IMR-90 (cell line): ENCODE measurements around the gene TENM4. TPM values are rescaled to one million over a fixed set of nuclear protein-coding genes. Genes with fewer than 3 reads are reported as not detected.

Experiments used
- ATAC-seq: fragments of 200-7000 bp; cut with Tn5 transposase; 2 replicates; pipeline ENCODE4 v1.9.1; 2020; ENCODE audit warnings: low read depth, mild to moderate bottlenecking, moderate library complexity
- BruUV-seq: library from RNA; stranded (reverse); fragments of 400-500 nt; replicated peaks from 2 replicates; lab custom pipeline; 2021; lab: Mats Ljungman, UMichigan
- CTCF ChIA-PET: fragments of 300-600 bp; formaldehyde crosslinking; extraction: SDS; loops from one replicate; lab custom pipeline; 2021; ENCODE audit warnings: antibody characterized with exemption; lab: Yijun Ruan, JAX
- POLR2A ChIA-PET: fragments of 300-600 bp; sonication (Branson Sonifier 250); formaldehyde crosslinking; loops from one replicate; lab custom pipeline; 2022; ENCODE audit warnings: antibody characterized with exemption; ENCODE audit not compliant: unreplicated experiment; lab: Charles Lee
- DNase-seq: peaks from one replicate; pipeline ENCODE4 v3.0.0; 2013
- H2AFZ ChIP-seq: replicated peaks from 2 replicates; pipeline ENCODE3; 2013; ENCODE audit warnings: low read length, mild to moderate bottlenecking; ENCODE audit not compliant: poor library complexity
- H2AK5ac ChIP-seq: 2 replicates; pipeline ENCODE4 v1.6.1; 2013; ENCODE audit warnings: low read depth, low read length, inconsistent platforms
- H2AK9ac ChIP-seq: replicated peaks from 2 replicates; pipeline ENCODE3; 2013; ENCODE audit warnings: mild to moderate bottlenecking, low read depth, low read length, moderate library complexity; ENCODE audit not compliant: poor library complexity
- H2BK120ac ChIP-seq: 2 replicates; pipeline ENCODE4 v1.6.1; 2013; ENCODE audit warnings: low read depth, low read length, inconsistent platforms
- H2BK15ac ChIP-seq: 3 replicates; pipeline ENCODE4 v1.6.1; 2013; ENCODE audit warnings: low read depth, low read length, inconsistent platforms
- H2BK20ac ChIP-seq: 2 replicates; pipeline ENCODE4 v1.6.1; 2013; ENCODE audit warnings: low read depth, mild to moderate bottlenecking, inconsistent platforms, low read length, moderate library complexity
- H2BK5ac ChIP-seq: 2 replicates; pipeline ENCODE4 v1.6.1; 2013; ENCODE audit warnings: mild to moderate bottlenecking, low read depth, low read length, inconsistent platforms; ENCODE audit not compliant: poor library complexity, severe bottlenecking
- H3K14ac ChIP-seq: replicated peaks from 2 replicates; pipeline ENCODE4 v1.6.1; 2013; ENCODE audit warnings: low read depth, low read length, inconsistent platforms
- H3K18ac ChIP-seq: 2 replicates; pipeline ENCODE4 v1.6.1; 2013; ENCODE audit warnings: low read depth, low read length, control low read depth
- H3K23ac ChIP-seq: 2 replicates; pipeline ENCODE4 v1.6.1; 2013; ENCODE audit warnings: low read depth, low read length, inconsistent platforms
- H3K27ac ChIP-seq: 2 replicates; pipeline ENCODE4 v1.5.1; 2013; ENCODE audit warnings: mild to moderate bottlenecking, control low read depth, low read length; ENCODE audit not compliant: insufficient read depth
- H3K27me3 ChIP-seq: 2 replicates; pipeline ENCODE4 v1.6.1; 2013; ENCODE audit warnings: low read length; ENCODE audit not compliant: control insufficient read depth, insufficient read depth
- H3K36me3 ChIP-seq: 2 replicates; pipeline ENCODE4 v1.6.1; 2013; ENCODE audit warnings: low read length, mixed read lengths; ENCODE audit not compliant: control insufficient read depth, insufficient read depth
- H3K4ac ChIP-seq: 2 replicates; pipeline ENCODE4 v1.6.1; 2013; ENCODE audit warnings: low read depth, low read length, inconsistent platforms
- H3K4me1 ChIP-seq: 2 replicates; pipeline ENCODE4 v1.6.1; 2013; ENCODE audit warnings: low read length, mixed read lengths; ENCODE audit not compliant: control insufficient read depth, insufficient read depth
- H3K4me2 ChIP-seq: 2 replicates; pipeline ENCODE4 v1.6.1; 2013; ENCODE audit warnings: low read depth, mild to moderate bottlenecking, control low read depth, low read length, moderate library complexity
- H3K4me3 ChIP-seq: 2 replicates; pipeline ENCODE4 v1.5.1; 2013; ENCODE audit warnings: low read depth, mild to moderate bottlenecking, control low read depth, low read length, moderate library complexity; ENCODE audit not compliant: insufficient read depth
- H3K56ac ChIP-seq: 2 replicates; pipeline ENCODE4 v1.6.1; 2013; ENCODE audit warnings: low read length, inconsistent platforms; ENCODE audit not compliant: insufficient read depth; ENCODE audit errors: extremely low read depth
- H3K79me1 ChIP-seq, 2 experiments: 2 replicates each; pipeline ENCODE4 v1.6.1; 2013; ENCODE audit warnings: low read length in 2 of 2, inconsistent platforms in 1 of 2, low read depth in 1 of 2
- H3K9ac ChIP-seq: 2 replicates; pipeline ENCODE4 v1.6.1; 2013; ENCODE audit warnings: low read depth, low read length, control low read depth
- H3K9me1 ChIP-seq: 2 replicates; pipeline ENCODE4 v1.6.1; 2013; ENCODE audit warnings: low read length, inconsistent platforms; ENCODE audit not compliant: insufficient read depth
- H3K9me3 ChIP-seq: 2 replicates; pipeline ENCODE4 v1.6.1; 2013; ENCODE audit warnings: low read length; ENCODE audit not compliant: control insufficient read depth, insufficient read depth
- H4K20me1 ChIP-seq: 2 replicates; pipeline ENCODE4 v1.6.1; 2013; ENCODE audit warnings: low read length, inconsistent platforms; ENCODE audit not compliant: insufficient read depth
- H4K5ac ChIP-seq: 2 replicates; pipeline ENCODE4 v1.6.1; 2013; ENCODE audit warnings: mild to moderate bottlenecking, low read depth, low read length, control low read depth
- H4K8ac ChIP-seq, 2 experiments: 2 replicates each; pipeline ENCODE4 v1.6.1; 2013; ENCODE audit warnings: low read depth in 2 of 2, low read length in 2 of 2, control low read depth in 1 of 2, inconsistent platforms in 1 of 2
- H4K91ac ChIP-seq: 2 replicates; pipeline ENCODE4 v1.6.1; 2013; ENCODE audit warnings: low read depth, low read length, inconsistent platforms; ENCODE audit not compliant: insufficient read depth
- BHLHE40 ChIP-seq: fragments of 150-350 bp; IDR thresholded peaks from 2 replicates; pipeline ENCODE4 v1.6.1; 2016; ENCODE audit warnings: mild to moderate bottlenecking, low read depth, low read length
- CEBPB ChIP-seq: IDR thresholded peaks from 2 replicates; pipeline ENCODE4 v1.6.1; 2012; ENCODE audit warnings: low read depth, low read length, improper control_type of control experiment
- CHD1 ChIP-seq: IDR thresholded peaks from 2 replicates; pipeline ENCODE4 v1.6.1; 2012; ENCODE audit warnings: low read depth, low read length, improper control_type of control experiment
- CTCF ChIP-seq: conservative IDR thresholded peaks from 2 replicates; pipeline ENCODE4 v1.5.1; 2012; ENCODE audit warnings: mild to moderate bottlenecking, low read depth, low read length, improper control_type of control experiment
- ELK1 ChIP-seq: fragments of 150-350 bp; IDR thresholded peaks from 2 replicates; pipeline ENCODE4 v1.6.1; 2016; ENCODE audit warnings: low read depth, mild to moderate bottlenecking, low read length, moderate library complexity, borderline replicate concordance
- FOS ChIP-seq: fragments of 150-350 bp; IDR thresholded peaks from 2 replicates; pipeline ENCODE4 v1.6.1; 2016; ENCODE audit warnings: low read depth, low read length
- MAFK ChIP-seq: IDR thresholded peaks from 2 replicates; pipeline ENCODE4 v1.6.1; 2012; ENCODE audit warnings: low read depth, low read length, improper control_type of control experiment
- MAZ ChIP-seq: IDR thresholded peaks from 2 replicates; pipeline ENCODE4 v1.6.1; 2012; ENCODE audit warnings: low read depth, mild to moderate bottlenecking, low read length, improper control_type of control experiment, moderate library complexity, borderline replicate concordance
- NFE2L2 ChIP-seq: fragments of 150-350 bp; IDR thresholded peaks from 2 replicates; pipeline ENCODE4 v1.6.1; 2016; ENCODE audit warnings: low read depth, mild to moderate bottlenecking, low read length
- SMC3 ChIP-seq: fragments of 150-350 bp; IDR thresholded peaks from 2 replicates; pipeline ENCODE4 v1.6.1; 2016; ENCODE audit warnings: low read depth, mild to moderate bottlenecking, antibody characterized with exemption, low read length, moderate library complexity
- USF2 ChIP-seq: fragments of 150-350 bp; IDR thresholded peaks from 2 replicates; pipeline ENCODE4 v1.6.1; 2017; ENCODE audit warnings: mild to moderate bottlenecking, antibody characterized with exemption, low read length, low read depth
- WGBS, 2 experiments: methylation state at CpG; one replicate each; pipeline versions ENCODE4 v1.1.5 to v1.1.7; 2013; ENCODE audit warnings: missing lambda C conversion rate in 2 of 2; ENCODE audit not compliant: insufficient read length in 1 of 2; ENCODE audit errors: extremely low coverage in 2 of 2; 5-methylcytosine and 5-hydroxymethylcytosine counted together
- dilution Hi-C: fragments of 300-500 bp; cut with HindIII; formaldehyde crosslinking; loops from one replicate; pipeline ENCODE4 v1.14.3; 2018; ENCODE audit warnings: low sequenced_read_pairs; ENCODE audit not compliant: unreplicated experiment
- in situ Hi-C: fragments of 300-500 bp; cut with MboI; formaldehyde crosslinking; loops from 3 replicates; pipeline ENCODE4 v1.14.3; 2019; ENCODE audit warnings: low sequenced_read_pairs, inconsistent platforms, mixed read lengths
- intact Hi-C: fragments of 100-400 bp; cut with micrococcal nuclease; formaldehyde crosslinking; loops from 2 replicates; pipeline ENCODE4 v1.10.0; 2022
- polyA plus RNA-seq, 3 experiments: library from polyadenylated mRNA; depleted of rRNA; stranded (reverse); fragments of >200 nt; gene quantifications; 2 replicates each; pipeline ENCODE4 v1.2.3, GENCODE V29; 2012; ENCODE audit warnings: low replicate concordance in 1 of 3
- total RNA-seq: library from RNA; depleted of rRNA; stranded (reverse); fragments of >200 nt; gene quantifications from 2 replicates; pipeline ENCODE4 v1.2.3, GENCODE V29; 2012

The TENM4 gene
- total and polyA plus RNA-seq, 2 of the 4 experiments (the other 2 are of a cell fraction): 7.4 to 9.0 TPM

- Histone ChIP-seq H3K9me3 (peaks cover 2% of the 10 kb centered on the region), H3K4ac (no peak overlapping the region), H2AFZ (no peak overlapping the region), H3K4me2 (no peak overlapping the region), H4K5ac (no peak overlapping the region), H2BK20ac (no peak overlapping the region), H3K56ac (no peak overlapping the region), H3K18ac (no peak overlapping the region), H3K23ac (no peak overlapping the region), H2BK5ac (no peak overlapping the region), H4K8ac (no peak overlapping the region), H3K36me3 (no peaks in the 10 kb centered on the region), H2AK5ac (no peak overlapping the region), H4K91ac (no peak overlapping the region), H3K4me3 (no peak overlapping the region), H3K79me1 (no peaks in the 10 kb centered on the region), H2AK9ac (no peak overlapping the region), H3K27ac (no peak overlapping the region), H3K4me1 (no peaks in the 10 kb centered on the region), H3K9me1 (no peaks in the 10 kb centered on the region), H2BK120ac (no peak overlapping the region), H2BK15ac (no peak overlapping the region), H3K27me3 (no peaks in the 10 kb centered on the region), H3K9ac (no peak overlapping the region), H3K14ac (no peak overlapping the region), H4K20me1 (no peaks in the 10 kb centered on the region)
- intact Hi-C loops (no loop called here), in situ Hi-C loops (no loop called here), dilution Hi-C loops (no loop called here)
- DNase-seq (no peak), ATAC-seq (no peak)
- ChIA-PET CTCF (no interaction called here), POLR2A (no interaction called here)
- no peak for TF ChIP-seq SMC3
- TF ChIP-seq NFE2L2: no peak
- TF ChIP-seq FOS: no peak
- no peak for TF ChIP-seq MAFK
- no peak for TF ChIP-seq CEBPB
- TF ChIP-seq CTCF: no peak
- no peak for TF ChIP-seq BHLHE40
- no peak for TF ChIP-seq ELK1
- TF ChIP-seq CHD1: no peak
- TF ChIP-seq USF2: no peak
- TF ChIP-seq MAZ: no peak
- no TSS peak for BruUV-seq
- no CpG with 5 or more reads among the region's 2 CpGs for WGBS, 2 experiments
These were observed 248.0 kb downstream of the TENM4 start for GRCh38 chr11:79192836-79193235.
